Smooth muscle cell (in vitro differentiated cells): ENCODE measurements around the gene BCL2A1. TPM values are rescaled to one million over a fixed set of nuclear protein-coding genes. Genes with fewer than 3 reads are reported as not detected.

Experiments used
- DNase-seq: peaks from one replicate; lab custom pipeline; 2025; ENCODE audit not compliant: unreplicated experiment; lab: John Stamatoyannopoulos, UW
- H2AFZ ChIP-seq: fragments of 200-600 bp; sonication (generic); 2 replicates; pipeline ENCODE4 v1.6.0; 2016; ENCODE audit warnings: antibody characterized with exemption, low read depth, mild to moderate bottlenecking
- H3F3A ChIP-seq: fragments of 200-600 bp; sonication (generic); 2 replicates; pipeline ENCODE4 v1.6.0; 2017; ENCODE audit warnings: antibody characterized with exemption, low read depth
- H3K27ac ChIP-seq: fragments of 200-600 bp; sonication (generic); 2 replicates; pipeline ENCODE4 v1.5.1; 2016; ENCODE audit warnings: low read depth, mild to moderate bottlenecking
- H3K27me3 ChIP-seq: fragments of 200-600 bp; sonication (generic); 2 replicates; pipeline ENCODE4 v1.6.1; 2016; ENCODE audit warnings: low read depth, mild to moderate bottlenecking
- H3K36me3 ChIP-seq: fragments of 200-600 bp; sonication (generic); 2 replicates; pipeline ENCODE4 v1.5.1; 2016; ENCODE audit warnings: low read depth
- H3K4me1 ChIP-seq: fragments of 200-600 bp; sonication (generic); 2 replicates; pipeline ENCODE4 v1.5.1; 2016; ENCODE audit warnings: low read depth
- H3K4me2 ChIP-seq: fragments of 200-600 bp; sonication (generic); 2 replicates; pipeline ENCODE4 v1.6.0; 2016; ENCODE audit warnings: mild to moderate bottlenecking
- H3K4me3 ChIP-seq: fragments of 200-600 bp; sonication (generic); 2 replicates; pipeline ENCODE4 v1.5.1; 2016; ENCODE audit warnings: mild to moderate bottlenecking
- H3K79me2 ChIP-seq: fragments of 200-600 bp; sonication (generic); 2 replicates; pipeline ENCODE4 v1.6.0; 2016; ENCODE audit warnings: low read depth, mild to moderate bottlenecking
- H3K9ac ChIP-seq: fragments of 200-600 bp; sonication (generic); 2 replicates; pipeline ENCODE4 v1.6.0; 2016; ENCODE audit warnings: low read depth
- H3K9me3 ChIP-seq: fragments of 200-600 bp; sonication (generic); replicated peaks from 2 replicates; pipeline ENCODE4 v1.5.1; 2016; ENCODE audit warnings: low read depth
- H4K20me1 ChIP-seq: fragments of 200-600 bp; sonication (generic); 2 replicates; pipeline ENCODE4 v1.6.0; 2016; ENCODE audit warnings: low read depth
- WGBS: methylation state at CpG from one replicate; pipeline ENCODE4 v1.1.7; 2016; ENCODE audit warnings: low lambda C conversion rate; 5-methylcytosine and 5-hydroxymethylcytosine counted together
- polyA plus RNA-seq: library from polyadenylated mRNA; unstranded; fragments of >200 nt; fragmentation: Nextera tagmentation; extraction: Ambion mirVana; gene quantifications from 2 replicates; pipeline ENCODE4 v1.2.1, GENCODE V29; 2016
- total RNA-seq: library from RNA; depleted of rRNA; stranded (reverse); fragments of >200 nt; gene quantifications from 2 replicates; pipeline ENCODE4 v1.2.3, GENCODE V29; 2014
- TF ChIP-seq, protein P1 (sequence below): fragments of 200-600 bp; sonication (generic); IDR thresholded peaks from 2 replicates; pipeline ENCODE4 v1.5.1; 2017; ENCODE audit warnings: borderline replicate concordance, mild to moderate bottlenecking, antibody characterized with exemption; ENCODE audit not compliant: insufficient read depth, poor library complexity, severe bottlenecking

BCL2A1 gene
- total and polyA plus RNA-seq, 2 experiments from 2014 or later = 13.4 to 18.2 TPM

- H3K4me2 ChIP-seq = no peak overlapping the region
- H4K20me1 ChIP-seq = no peaks in the 10 kb centered on the region
- H3K4me1 ChIP-seq = no peaks in the 10 kb centered on the region
- H3K4me3 ChIP-seq = no peak overlapping the region
- WGBS = 74% methylated on average over 8 of the region's 8 CpGs
- H3K27ac ChIP-seq = no peak overlapping the region
- no peak overlapping the region for H3K9ac ChIP-seq
- TF ChIP-seq, protein P1, sequence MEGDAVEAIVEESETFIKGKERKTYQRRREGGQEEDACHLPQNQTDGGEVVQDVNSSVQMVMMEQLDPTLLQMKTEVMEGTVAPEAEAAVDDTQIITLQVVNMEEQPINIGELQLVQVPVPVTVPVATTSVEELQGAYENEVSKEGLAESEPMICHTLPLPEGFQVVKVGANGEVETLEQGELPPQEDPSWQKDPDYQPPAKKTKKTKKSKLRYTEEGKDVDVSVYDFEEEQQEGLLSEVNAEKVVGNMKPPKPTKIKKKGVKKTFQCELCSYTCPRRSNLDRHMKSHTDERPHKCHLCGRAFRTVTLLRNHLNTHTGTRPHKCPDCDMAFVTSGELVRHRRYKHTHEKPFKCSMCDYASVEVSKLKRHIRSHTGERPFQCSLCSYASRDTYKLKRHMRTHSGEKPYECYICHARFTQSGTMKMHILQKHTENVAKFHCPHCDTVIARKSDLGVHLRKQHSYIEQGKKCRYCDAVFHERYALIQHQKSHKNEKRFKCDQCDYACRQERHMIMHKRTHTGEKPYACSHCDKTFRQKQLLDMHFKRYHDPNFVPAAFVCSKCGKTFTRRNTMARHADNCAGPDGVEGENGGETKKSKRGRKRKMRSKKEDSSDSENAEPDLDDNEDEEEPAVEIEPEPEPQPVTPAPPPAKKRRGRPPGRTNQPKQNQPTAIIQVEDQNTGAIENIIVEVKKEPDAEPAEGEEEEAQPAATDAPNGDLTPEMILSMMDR = no peak
- no peaks in the 10 kb centered on the region for H3K27me3 ChIP-seq
- H3F3A ChIP-seq = no peaks in the 10 kb centered on the region
- no peak for DNase-seq
- H3K79me2 ChIP-seq = no peaks in the 10 kb centered on the region
- H3K36me3 ChIP-seq = no peaks in the 10 kb centered on the region
- H2AFZ ChIP-seq = no peak overlapping the region
- no peaks in the 10 kb centered on the region for H3K9me3 ChIP-seq
These were observed 2.6 kb upstream of the BCL2A1 start for GRCh38 chr15:79973456-79974195.

GRCh38 chr15:79972863-79973262 is 1.9 kb upstream of the BCL2A1 start:
- TF ChIP-seq, protein P1 = no peak
- no peak overlapping the region for H3K27ac ChIP-seq
- H3K79me2 ChIP-seq = no peaks in the 10 kb centered on the region
- H3K4me1 ChIP-seq = no peaks in the 10 kb centered on the region
- no peak overlapping the region for H2AFZ ChIP-seq
- no peaks in the 10 kb centered on the region for H3K27me3 ChIP-seq
- DNase-seq = no peak
- WGBS = 98% methylated on average over 3 of the region's 3 CpGs
- no peaks in the 10 kb centered on the region for H4K20me1 ChIP-seq
- H3K9ac ChIP-seq = no peak overlapping the region
- H3K36me3 ChIP-seq = no peaks in the 10 kb centered on the region
- H3K4me2 ChIP-seq = no peak overlapping the region
- no peak overlapping the region for H3K4me3 ChIP-seq
- H3F3A ChIP-seq = no peaks in the 10 kb centered on the region
- no peaks in the 10 kb centered on the region for H3K9me3 ChIP-seq

DNA sequence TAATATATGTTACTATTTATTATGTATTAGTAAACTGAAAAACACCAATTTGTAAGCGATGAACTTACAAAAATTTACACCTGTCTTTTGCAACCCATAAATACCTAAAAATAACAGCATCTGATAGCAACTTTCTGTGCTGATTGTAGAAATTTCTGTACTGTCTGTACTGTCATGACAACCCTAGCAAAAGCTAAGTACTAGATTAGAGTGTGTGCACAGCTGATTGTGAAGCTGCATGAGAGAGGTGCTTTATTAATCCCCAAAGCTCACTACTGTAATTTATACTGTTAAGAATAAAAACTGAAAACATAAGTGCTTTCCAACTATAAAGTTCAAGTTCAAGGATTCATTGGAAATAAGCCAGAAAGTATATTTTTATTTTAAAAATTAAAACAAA is 815 bp downstream of the BCL2A1 start:
- no peak overlapping the region for H2AFZ ChIP-seq
- H4K20me1 ChIP-seq = no peaks in the 10 kb centered on the region
- peak overlapping the region; percentile 31 for H3K4me3 ChIP-seq
- H3K79me2 ChIP-seq = no peaks in the 10 kb centered on the region
- 92% methylated on average over 1 of the region's 1 CpG for WGBS
- H3K9me3 ChIP-seq = no peaks in the 10 kb centered on the region
- DNase-seq = no peak
- H3K9ac ChIP-seq = peak overlapping the region; percentile 14
- TF ChIP-seq, protein P1 = no peak
- no peaks in the 10 kb centered on the region for H3K4me1 ChIP-seq
- peak overlapping the region; percentile 60 for H3K27ac ChIP-seq
- H3K4me2 ChIP-seq = peak overlapping the region; percentile 80
- H3K36me3 ChIP-seq = no peaks in the 10 kb centered on the region
- no peaks in the 10 kb centered on the region for H3F3A ChIP-seq
- H3K27me3 ChIP-seq = no peaks in the 10 kb centered on the region

GRCh38 chr15:79969146-79969545 is 1.9 kb downstream of the BCL2A1 start:
- H3K79me2 ChIP-seq = no peaks in the 10 kb centered on the region
- WGBS = 91% methylated on average over 5 of the region's 5 CpGs
- H3K9ac ChIP-seq = no peak overlapping the region
- H3K27me3 ChIP-seq = no peaks in the 10 kb centered on the region
- TF ChIP-seq, protein P1 = no peak
- H2AFZ ChIP-seq = no peak overlapping the region
- H3K27ac ChIP-seq = no peak overlapping the region
- no peaks in the 10 kb centered on the region for H3K36me3 ChIP-seq
- DNase-seq = no peak
- peak overlapping the region; percentile 31 for H3K4me3 ChIP-seq
- H3F3A ChIP-seq = no peaks in the 10 kb centered on the region
- no peaks in the 10 kb centered on the region for H3K4me1 ChIP-seq
- H3K9me3 ChIP-seq = no peaks in the 10 kb centered on the region
- peak overlapping the region; percentile 80 for H3K4me2 ChIP-seq
- no peaks in the 10 kb centered on the region for H4K20me1 ChIP-seq
